GM19467 (cell line): ENCODE data around the gene GSTT2.

Experiments used
- ATAC-seq: cut with Tn5 transposase; IDR thresholded peaks from one replicate; pipeline ENCODE4 v1.9.1; 2021; ENCODE audit warnings: mild to moderate bottlenecking, moderate library complexity; ENCODE audit not compliant: unreplicated experiment

GSTT2 gene

GRCh38 chr22:24008381-24009226 is 28.7 kb downstream of the GSTT2 start:
- ATAC-seq: no peak

DNA sequence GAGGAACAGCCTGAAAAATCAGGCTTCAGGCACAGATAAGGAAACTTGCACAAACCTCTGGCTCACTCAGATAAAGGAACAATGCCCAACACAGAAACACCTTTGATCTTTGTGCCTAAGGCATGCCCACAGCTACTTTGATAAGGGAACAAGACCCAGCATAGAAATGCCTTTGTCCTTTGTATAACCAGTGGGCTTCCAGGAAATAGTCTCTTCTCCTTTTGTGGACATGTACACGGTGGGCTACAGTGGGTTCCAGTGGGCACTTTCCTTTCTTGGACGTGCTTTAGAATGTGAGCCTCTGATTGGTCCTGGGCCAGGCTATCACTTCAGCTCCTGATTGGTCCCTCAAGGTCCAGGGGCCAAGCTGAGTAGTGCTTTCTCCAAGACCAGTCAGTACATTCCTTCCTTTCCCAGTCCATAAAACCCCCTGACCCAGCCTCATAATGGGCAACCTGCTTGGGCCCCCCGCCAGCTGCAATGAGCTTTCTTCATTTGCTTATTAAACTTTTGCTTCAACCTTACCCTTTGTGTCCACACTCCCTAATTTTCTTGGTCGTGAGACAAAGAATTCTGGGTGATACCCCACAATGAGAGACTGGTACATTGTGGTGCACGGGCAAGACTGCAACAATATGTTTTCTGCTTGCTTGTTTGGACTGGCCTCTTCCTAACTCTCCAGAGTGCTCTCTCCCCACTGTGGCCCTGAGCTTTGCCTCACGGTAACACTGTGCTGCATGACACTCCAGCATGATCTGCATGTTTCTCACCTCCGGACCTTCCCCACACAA is 29.5 kb downstream of the GSTT2 start:
- ATAC-seq: no peak

DNA sequence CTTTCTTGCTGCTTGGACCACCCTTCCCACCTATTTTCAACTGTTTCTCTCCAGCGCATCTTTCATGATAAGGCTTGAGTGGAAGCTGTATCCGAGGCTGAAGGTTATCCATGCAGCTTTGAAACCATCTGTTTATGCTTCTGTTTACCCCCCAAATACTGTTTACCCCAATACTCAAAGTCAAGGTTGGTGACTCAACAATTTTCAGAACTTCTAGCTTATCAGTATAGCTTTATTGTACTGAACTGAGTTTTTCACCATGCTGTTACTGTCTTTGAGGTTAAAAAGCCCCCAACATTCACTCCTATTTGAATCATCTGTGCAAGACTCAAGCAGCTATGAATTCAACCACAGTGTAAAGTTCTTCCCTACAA is 30.1 kb downstream of the GSTT2 start:
- ATAC-seq: no peak

- no peak for ATAC-seq
Observed at GRCh38 chr22:24011735-24012068, 31.8 kb downstream of the GSTT2 start.

DNA sequence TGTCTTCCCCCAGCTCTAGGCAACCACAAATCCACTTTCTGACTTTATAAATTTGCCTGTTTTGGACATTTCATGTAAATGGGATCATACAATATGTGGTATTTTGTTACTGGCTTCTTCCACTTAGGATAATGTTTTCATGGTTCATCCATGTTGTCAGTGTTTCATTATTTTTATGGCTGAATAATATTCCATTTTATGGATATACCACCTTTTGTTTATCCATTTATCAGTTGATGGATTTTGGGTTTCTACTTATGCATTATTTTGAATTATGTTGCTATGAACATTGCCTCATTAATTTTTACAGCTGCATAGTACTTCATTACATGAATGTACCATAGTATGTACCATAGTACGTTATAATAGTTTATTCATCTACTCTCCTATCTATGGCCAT is 36.2 kb downstream of the GSTT2 start:
- ATAC-seq: no peak

DNA sequence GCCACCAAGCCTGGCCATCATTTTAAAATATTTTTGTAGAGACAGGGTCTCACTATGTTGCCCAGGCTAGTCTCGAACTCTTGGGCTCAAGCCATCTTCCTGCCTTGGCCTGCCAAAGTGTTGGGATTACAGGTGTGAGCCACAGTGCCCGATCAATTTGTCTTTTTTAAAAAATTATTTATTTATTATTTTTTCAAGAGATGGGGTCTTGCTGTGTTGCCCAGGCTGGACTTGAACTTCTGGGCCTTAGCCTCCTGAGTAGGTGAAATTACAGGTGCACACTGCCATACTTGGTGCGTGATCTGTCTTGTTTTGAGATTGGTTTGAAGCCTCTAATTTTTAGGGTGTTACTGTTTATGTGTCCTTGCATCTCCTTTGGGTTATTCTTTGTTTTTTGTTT is 41.4 kb downstream of the GSTT2 start:
- no peak for ATAC-seq

DNA sequence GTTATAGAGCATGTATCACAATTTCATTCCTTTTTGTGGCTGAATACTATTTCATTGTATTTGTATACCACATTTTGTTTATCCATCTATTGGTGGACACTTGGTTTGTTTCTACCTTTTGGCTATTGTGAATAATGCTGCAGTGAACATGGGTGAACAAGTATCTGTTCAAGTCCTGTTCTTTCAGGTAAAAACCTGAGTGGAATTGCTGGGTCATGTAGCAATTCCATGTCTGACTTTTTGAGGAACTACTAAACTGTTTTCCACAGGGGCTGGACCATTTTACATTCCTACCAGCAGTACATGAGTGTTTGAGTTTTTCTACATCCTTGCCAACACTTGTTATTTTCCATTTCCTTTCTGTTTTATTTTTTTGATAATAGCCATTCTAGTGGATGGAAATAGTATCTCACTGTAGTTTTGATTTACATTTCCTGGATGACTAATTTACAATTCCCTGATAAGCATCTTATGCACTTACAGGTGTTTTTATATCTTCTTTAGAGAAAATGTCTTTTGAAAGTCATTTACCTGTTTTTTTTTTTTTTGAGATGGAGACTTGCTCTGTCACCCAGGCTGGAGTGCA is 43.4 kb downstream of the GSTT2 start:
- ATAC-seq: no peak

GRCh38 chr22:24024354-24024753 is 44.4 kb downstream of the GSTT2 start:
- no peak for ATAC-seq

- ATAC-seq: no peak
Observed at GRCh38 chr22:24025475-24025874, 45.5 kb downstream of the GSTT2 start.

- no peak for ATAC-seq
Observed at GRCh38 chr22:24026056-24026455, 46.1 kb downstream of the GSTT2 start.

DNA sequence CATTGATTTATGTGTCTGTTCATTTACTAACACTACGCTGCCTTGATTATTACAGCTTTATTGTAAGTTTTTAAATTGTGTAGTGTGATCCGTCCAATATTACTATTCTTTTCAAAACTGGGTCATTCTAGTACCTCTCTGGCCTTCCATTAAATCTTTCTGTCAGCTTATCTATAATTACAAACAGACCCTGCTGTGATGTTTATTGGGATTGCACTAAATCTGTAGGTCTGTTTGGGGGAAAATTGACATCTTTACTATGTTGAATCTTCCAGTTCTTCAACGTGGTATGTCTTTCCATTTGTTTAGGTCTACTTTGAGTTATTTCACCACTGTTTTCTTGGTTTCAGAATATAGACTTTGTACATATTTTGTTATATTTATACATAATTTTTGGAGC is 46.8 kb downstream of the GSTT2 start:
- ATAC-seq: no peak

DNA sequence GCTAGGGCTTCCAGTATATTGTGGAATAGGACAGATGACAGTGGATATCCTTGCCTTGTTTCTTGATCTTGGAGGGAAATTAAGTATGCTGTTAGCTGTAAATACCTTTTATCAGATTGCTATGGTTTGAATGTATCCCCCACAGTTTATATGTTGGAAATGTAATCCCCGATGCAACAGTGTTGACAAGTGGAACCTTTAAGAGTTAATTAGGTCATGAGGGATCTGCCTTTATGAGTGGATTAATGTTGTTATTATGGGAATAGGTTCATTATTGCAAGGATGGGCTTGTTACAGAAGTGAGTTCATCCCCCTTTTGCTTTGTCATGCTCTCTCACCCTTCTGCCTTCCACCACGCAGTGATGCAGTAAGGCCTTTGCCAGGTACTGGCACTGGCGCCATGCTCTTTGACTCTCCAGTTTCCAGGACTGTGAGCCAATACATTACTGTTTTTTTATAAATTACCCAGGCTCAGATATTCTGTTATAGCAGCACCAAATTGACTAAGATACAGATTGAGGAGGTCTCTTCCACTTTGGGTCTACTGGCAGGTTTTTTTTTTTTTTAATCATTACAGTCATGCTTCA is 47.5 kb downstream of the GSTT2 start:
- no peak for ATAC-seq

DNA sequence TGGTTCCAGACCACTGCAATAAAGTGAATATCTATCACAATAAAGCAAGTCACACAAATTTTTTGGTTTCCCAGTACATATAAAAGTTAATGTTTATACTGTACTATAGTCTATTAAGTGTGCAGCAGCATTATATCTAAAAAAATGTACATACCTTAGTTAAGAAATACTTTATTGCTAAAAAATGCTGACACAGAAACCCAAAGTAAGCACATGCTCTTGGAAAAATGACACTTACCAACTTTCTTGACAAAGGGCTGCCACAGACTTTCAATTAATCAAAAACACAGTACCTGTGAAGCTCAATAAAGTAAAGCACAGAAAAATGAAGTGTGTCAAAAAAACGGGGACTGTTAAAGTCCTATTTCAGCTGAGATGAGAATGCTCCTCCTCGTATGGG is 48.1 kb downstream of the GSTT2 start:
- no peak for ATAC-seq

GRCh38 chr22:24028533-24028932 is 48.6 kb downstream of the GSTT2 start:
- ATAC-seq: no peak

DNA sequence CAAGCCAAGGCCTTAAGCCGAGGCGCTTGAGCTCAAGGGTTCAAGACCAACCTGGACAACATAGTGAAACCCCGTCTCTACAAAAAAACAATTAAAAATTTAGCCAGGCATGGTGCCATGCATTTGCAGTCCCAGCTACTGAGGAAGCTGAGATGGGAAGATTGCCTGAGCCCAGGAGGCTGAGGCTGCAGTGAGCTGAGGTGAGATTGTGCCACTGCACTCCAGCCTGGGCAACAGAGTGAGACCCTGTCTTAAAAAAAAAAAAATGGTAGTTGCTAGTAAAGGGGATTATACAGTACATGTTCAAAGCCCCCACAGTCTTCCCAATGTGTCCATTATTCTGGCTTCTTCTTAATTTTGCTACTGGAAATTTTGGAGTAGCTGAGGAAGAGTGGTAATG is 49.4 kb downstream of the GSTT2 start:
- no peak for ATAC-seq

- ATAC-seq: no peak
Observed at GRCh38 chr22:24030186-24030702, 50.3 kb downstream of the GSTT2 start.
